H1 (cell line): ENCODE data around the gene ADK. TPM values are rescaled to one million over a fixed set of nuclear protein-coding genes. Genes with fewer than 3 reads are reported as not detected.
"Not testable (repeated sequence)": the region's sequence is repeated elsewhere in the genome, so short reads cannot be mapped to it uniquely, and the experiment has no call there.

Experiments used
- CTCF ChIA-PET: fragments of 300-600 bp; sonication (Branson Sonifier 250); formaldehyde crosslinking; loops from one replicate; lab custom pipeline; 2021; ENCODE audit not compliant: partially characterized antibody; lab: Charles Lee
- POLR2A ChIA-PET: fragments of 300-600 bp; sonication (Branson Sonifier 250); formaldehyde crosslinking; loops from one replicate; lab custom pipeline; 2021; ENCODE audit warnings: inconsistent platforms; ENCODE audit not compliant: partially characterized antibody; lab: Charles Lee
- DNase-seq, 2 experiments: peaks; one replicate each; pipeline versions ENCODE4 v3.0.0 to v3.0.0-alpha.2; 2010 to 2022; ENCODE audit warnings: low spot score in 2 of 2, low read depth in 1 of 2, mixed read lengths in 1 of 2
- FAIRE-seq: peaks from 2 replicates; lab custom pipeline; 2011; peaks lifted over from hg19 to GRCh38; lab: Jason Lieb, UNC
- H2AFZ ChIP-seq: 2 replicates; pipeline ENCODE4 v1.8.1; 2012; ENCODE audit warnings: low read length, inconsistent platforms
- H2AK5ac ChIP-seq: 2 replicates; pipeline ENCODE4 v1.6.1; 2013; ENCODE audit warnings: low read depth, low read length
- H2BK120ac ChIP-seq: replicated peaks from 2 replicates; pipeline ENCODE3; 2013; ENCODE audit warnings: low read depth, low read length, inconsistent platforms
- H2BK12ac ChIP-seq: 2 replicates; pipeline ENCODE4 v1.6.1; 2013; ENCODE audit warnings: low read depth, low read length
- H2BK15ac ChIP-seq: 2 replicates; pipeline ENCODE4 v1.6.1; 2013; ENCODE audit warnings: low read length
- H2BK20ac ChIP-seq: 2 replicates; pipeline ENCODE4 v1.6.1; 2013; ENCODE audit warnings: low read length
- H2BK5ac ChIP-seq: 2 replicates; pipeline ENCODE4 v1.6.1; 2013; ENCODE audit warnings: low read depth, low read length
- H3K14ac ChIP-seq: 2 replicates; pipeline ENCODE4 v1.6.1; 2013; ENCODE audit warnings: inconsistent platforms; ENCODE audit not compliant: insufficient read length
- H3K18ac ChIP-seq: 2 replicates; pipeline ENCODE4 v1.6.1; 2013; ENCODE audit warnings: low read length; ENCODE audit errors: extremely low read depth
- H3K23ac ChIP-seq: 2 replicates; pipeline ENCODE4 v1.6.1; 2013; ENCODE audit warnings: inconsistent platforms; ENCODE audit not compliant: insufficient read length
- H3K23me2 ChIP-seq: 2 replicates; pipeline ENCODE4 v1.6.1; 2013; ENCODE audit warnings: low read depth, low read length
- H3K27ac ChIP-seq: 2 replicates; pipeline ENCODE4 v1.6.1; 2011; ENCODE audit warnings: low read depth, low read length, inconsistent platforms
- H3K27me3 ChIP-seq, 4 experiments: replicated peaks in 1 of 4; 1 replicate in 1 of 4; 2 replicates in 3 of 4; pipeline versions ENCODE4 v1.6.1 to v1.8.1; 2011 to 2013; ENCODE audit warnings: low read length in 3 of 4, mild to moderate bottlenecking in 3 of 4, inconsistent platforms in 2 of 4, mixed read lengths in 2 of 4, moderate library complexity in 1 of 4; ENCODE audit not compliant: control insufficient read depth in 3 of 4, insufficient read depth in 3 of 4; ENCODE audit errors: extremely low read depth in 1 of 4
- H3K36me3 ChIP-seq, 4 experiments: 2 replicates each; pipeline versions ENCODE4 v1.6.1 to v1.8.1; 2011 to 2013; ENCODE audit warnings: mild to moderate bottlenecking in 4 of 4, low read length in 3 of 4, moderate library complexity in 2 of 4, control low read depth in 1 of 4, inconsistent platforms in 1 of 4; ENCODE audit not compliant: insufficient read depth in 4 of 4, control insufficient read depth in 2 of 4
- H3K4ac ChIP-seq: replicated peaks from 2 replicates; pipeline ENCODE3; 2013; ENCODE audit warnings: low read length, low read depth, mixed read lengths, inconsistent platforms; ENCODE audit not compliant: insufficient read length
- H3K4me1 ChIP-seq, 4 experiments: replicated peaks in 1 of 4; 1 replicate in 1 of 4; 2 replicates in 3 of 4; pipeline versions ENCODE4 v1.6.1 to v1.8.1; 2011 to 2013; ENCODE audit warnings: low read length in 3 of 4, inconsistent platforms in 2 of 4, mixed read lengths in 1 of 4; ENCODE audit not compliant: insufficient read depth in 4 of 4, control insufficient read depth in 3 of 4
- H3K4me2 ChIP-seq, 2 experiments: 2 replicates each; pipeline versions ENCODE4 v1.6.1 to v1.8.1; 2011 to 2013; ENCODE audit warnings: low read depth in 2 of 2, low read length in 2 of 2, control low read depth in 1 of 2, inconsistent platforms in 1 of 2, mild to moderate bottlenecking in 1 of 2; ENCODE audit not compliant: insufficient read depth in 1 of 2
- H3K4me3 ChIP-seq, 4 experiments: fragments of 200-600, 300-600 bp in 1 of 4; sonication (generic), shearing (Covaris generic), sonication (Bioruptor Twin) in 1 of 4; 2 replicates each; pipeline versions ENCODE4 v1.5.1 to v1.8.1; 2011 to 2016; ENCODE audit warnings: low read length in 4 of 4, low read depth in 3 of 4, control low read depth in 2 of 4, inconsistent platforms in 2 of 4, mild to moderate bottlenecking in 2 of 4, mixed read lengths in 1 of 4, moderate library complexity in 1 of 4; ENCODE audit not compliant: insufficient read depth in 2 of 4; ENCODE audit errors: extremely low read depth in 1 of 4
- H3K56ac ChIP-seq: replicated peaks from 2 replicates; pipeline ENCODE3; 2013; ENCODE audit warnings: low read depth, mild to moderate bottlenecking, mixed read lengths, low read length, inconsistent platforms; ENCODE audit not compliant: insufficient read length
- H3K79me1 ChIP-seq: 2 replicates; pipeline ENCODE4 v1.6.1; 2013; ENCODE audit warnings: low read depth, low read length, control low read depth
- H3K79me2 ChIP-seq, 2 experiments: 2 replicates each; pipeline versions ENCODE4 v1.6.1 to v1.8.1; 2012 to 2013; ENCODE audit warnings: low read length in 2 of 2, mild to moderate bottlenecking in 2 of 2, inconsistent platforms in 1 of 2; ENCODE audit not compliant: insufficient read depth in 2 of 2, control insufficient read depth in 1 of 2
- H3K9ac ChIP-seq, 4 experiments: replicated peaks in 1 of 4; 1 replicate in 1 of 4; 2 replicates in 3 of 4; pipeline versions ENCODE4 v1.6.1 to v1.8.1; 2011 to 2013; ENCODE audit warnings: low read depth in 3 of 4, low read length in 3 of 4, control low read depth in 2 of 4, mild to moderate bottlenecking in 2 of 4, moderate library complexity in 2 of 4, inconsistent platforms in 1 of 4; ENCODE audit errors: extremely low read depth in 1 of 4
- H3K9me3 ChIP-seq, 2 experiments: 2 replicates each; pipeline versions ENCODE4 v1.6.1 to v1.8.1; 2012 to 2013; ENCODE audit warnings: mild to moderate bottlenecking in 2 of 2, moderate library complexity in 2 of 2, control low read depth in 1 of 2, inconsistent platforms in 1 of 2, low read depth in 1 of 2, low read length in 1 of 2, mixed read lengths in 1 of 2; ENCODE audit not compliant: insufficient read depth in 2 of 2
- H4K20me1 ChIP-seq, 2 experiments: replicated peaks in 1 of 2; 2 replicates each; pipeline versions ENCODE3 to v1.8.1; 2011 to 2013; ENCODE audit warnings: inconsistent platforms in 2 of 2, low read length in 2 of 2, mild to moderate bottlenecking in 1 of 2; ENCODE audit not compliant: insufficient read depth in 2 of 2, control insufficient read depth in 1 of 2
- H4K5ac ChIP-seq: 2 replicates; pipeline ENCODE4 v1.6.1; 2013; ENCODE audit warnings: low read length, low read depth, mixed read lengths, inconsistent platforms; ENCODE audit not compliant: insufficient read length
- H4K8ac ChIP-seq: 2 replicates; pipeline ENCODE4 v1.8.0; 2013; ENCODE audit warnings: mild to moderate bottlenecking, moderate library complexity, low read length, inconsistent platforms; ENCODE audit not compliant: insufficient read depth; ENCODE audit errors: extremely low read depth
- H4K91ac ChIP-seq: replicated peaks from 2 replicates; pipeline ENCODE3; 2013; ENCODE audit warnings: low read length, mixed read lengths, inconsistent platforms; ENCODE audit not compliant: insufficient read length
- CHD2 ChIP-seq: IDR thresholded peaks from 2 replicates; pipeline ENCODE4 v1.6.1; 2012; ENCODE audit warnings: low read length, improper control_type of control experiment
- RAD21 ChIP-seq, 2 experiments: IDR thresholded peaks in 1 of 2; conservative IDR thresholded peaks in 1 of 2; 2 replicates each; pipeline ENCODE4 v1.6.1; 2011; ENCODE audit warnings: low read depth in 2 of 2, low read length in 2 of 2, improper control_type of control experiment in 1 of 2, inconsistent platforms in 1 of 2, mild to moderate bottlenecking in 1 of 2, moderate library complexity in 1 of 2
- SP2 ChIP-seq: IDR thresholded peaks from 2 replicates; pipeline ENCODE4 v1.6.1; 2012; ENCODE audit warnings: mild to moderate bottlenecking, low read length, inconsistent platforms
- SRF ChIP-seq: IDR thresholded peaks from 2 replicates; pipeline ENCODE4 v1.6.1; 2011; ENCODE audit warnings: mild to moderate bottlenecking, low read depth, low read length, moderate library complexity
- WGBS, 2 experiments: shearing (Covaris generic) in 1 of 2; methylation state at CpG; one replicate each; pipeline versions ENCODE4 v1.1.6 to v1.1.7; 2013 to 2015; ENCODE audit warnings: low lambda C conversion rate in 2 of 2, mixed read lengths in 2 of 2, inconsistent platforms in 1 of 2, low coverage in 1 of 2, missing lambda C conversion rate in 1 of 2; ENCODE audit not compliant: insufficient replicate concordance in 2 of 2, insufficient coverage in 1 of 2, insufficient read length in 1 of 2; ENCODE audit errors: extremely low coverage in 1 of 2, missing lambda C conversion rate in 1 of 2; 5-methylcytosine and 5-hydroxymethylcytosine counted together
- polyA plus RNA-seq, 7 experiments: library from polyadenylated mRNA; depleted of rRNA in 3 of 7; stranded (reverse) in 5 of 7; unstranded in 2 of 7; fragments of >200 nt in 5 of 7; fragments of 200-250 nt in 2 of 7; gene quantifications; 1 replicate in 5 of 7; 2 replicates in 1 of 7; 4 replicates in 1 of 7; pipeline versions ENCODE4 v1.2.1 to v1.2.3, GENCODE V29; 2011 to 2013; ENCODE audit warnings: missing spikeins in 2 of 7, mixed read lengths in 2 of 7
- total RNA-seq: library from RNA; stranded (reverse); fragmentation: NEBNext Ultra II Directional; extraction: Animal tissue kit (Norgen Biotek cat#: 25700); gene quantifications from 2 replicates; pipeline ENCODE4 v1.2.1, GENCODE V29; 2021

The ADK gene
- total and polyA plus RNA-seq, 2 of the 8 experiments (the other 6 are each of a cell fraction or from before 2014, with no cell fraction given) = 12.3 to 42.4 TPM

GRCh38 chr10:74213571-74214162 lies 62.6 kb downstream of the ADK start (continued):
- TF ChIP-seq CHD2 (no peak), RAD21 (IDR thresholded peaks at IDR 0.05 in 1 of 2, conservative IDR thresholded peaks at IDR 0.05 in 1 of 2; ENCODE audit: low read depth in 2 of 2, low read length in 2 of 2) (peak; percentile 41 to 56), SRF (no peak), SP2 (no peak)

DNA sequence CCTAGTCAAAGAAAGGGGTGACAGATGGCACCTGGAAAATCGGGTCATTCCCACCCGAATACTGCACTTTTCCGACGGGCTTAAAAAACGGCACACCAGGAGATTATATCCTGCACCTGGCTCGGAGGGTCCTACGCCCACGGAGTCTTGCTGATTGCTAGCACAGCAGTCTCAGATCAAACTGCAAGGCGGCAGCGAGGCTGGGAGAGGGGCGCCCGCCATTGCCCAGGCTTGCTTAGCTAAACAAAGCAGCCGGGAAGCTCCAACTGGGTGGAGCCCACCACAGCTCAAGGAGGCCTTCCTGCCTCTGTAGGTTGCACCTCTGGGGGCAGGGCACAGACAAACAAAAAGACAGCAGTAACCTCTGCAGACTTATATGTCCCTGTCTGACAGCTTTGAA lies 66.1 kb downstream of the ADK start:
- FAIRE-seq, H3K23ac ChIP-seq, H3K27me3 ChIP-seq, H2AFZ ChIP-seq, H4K8ac ChIP-seq, H3K23me2 ChIP-seq, H2BK5ac ChIP-seq, H3K79me1 ChIP-seq, H2AK5ac ChIP-seq, H2BK20ac ChIP-seq, H2BK120ac ChIP-seq, CTCF ChIA-PET, H4K20me1 ChIP-seq, H3K36me3 ChIP-seq, H3K27ac ChIP-seq, H3K4me1 ChIP-seq, H3K18ac ChIP-seq, DNase-seq, H3K4me3 ChIP-seq, H3K56ac ChIP-seq, H2BK12ac ChIP-seq, H3K9ac ChIP-seq, H4K5ac ChIP-seq, H3K4me2 ChIP-seq, POLR2A ChIA-PET, H3K14ac ChIP-seq, H4K91ac ChIP-seq, H2BK15ac ChIP-seq, H3K4ac ChIP-seq: not testable (repeated sequence)
- WGBS, 2 experiments = 85% methylated on average over 13 of the region's 13 CpGs; no CpG with 5 or more reads in 1 of the 2 experiments
- Histone ChIP-seq H3K79me2 (peaks cover 0 to 13% of the 10 kb centered on the region in 2 experiments; a peak in 2 of 4 replicates), H3K9me3 (peaks cover 6 to 10% of the 10 kb centered on the region in 2 experiments; a peak in 1 of 4 replicates)
